HG02610 (cell line): ENCODE measurements around the gene SPRED2.

ENCODE experiments used
- ATAC-seq: cut with Tn5 transposase; IDR thresholded peaks from one replicate; pipeline ENCODE4 v1.9.1; 2021; ENCODE audit warnings: mild to moderate bottlenecking, moderate library complexity; ENCODE audit not compliant: unreplicated experiment

The SPRED2 gene

DNA sequence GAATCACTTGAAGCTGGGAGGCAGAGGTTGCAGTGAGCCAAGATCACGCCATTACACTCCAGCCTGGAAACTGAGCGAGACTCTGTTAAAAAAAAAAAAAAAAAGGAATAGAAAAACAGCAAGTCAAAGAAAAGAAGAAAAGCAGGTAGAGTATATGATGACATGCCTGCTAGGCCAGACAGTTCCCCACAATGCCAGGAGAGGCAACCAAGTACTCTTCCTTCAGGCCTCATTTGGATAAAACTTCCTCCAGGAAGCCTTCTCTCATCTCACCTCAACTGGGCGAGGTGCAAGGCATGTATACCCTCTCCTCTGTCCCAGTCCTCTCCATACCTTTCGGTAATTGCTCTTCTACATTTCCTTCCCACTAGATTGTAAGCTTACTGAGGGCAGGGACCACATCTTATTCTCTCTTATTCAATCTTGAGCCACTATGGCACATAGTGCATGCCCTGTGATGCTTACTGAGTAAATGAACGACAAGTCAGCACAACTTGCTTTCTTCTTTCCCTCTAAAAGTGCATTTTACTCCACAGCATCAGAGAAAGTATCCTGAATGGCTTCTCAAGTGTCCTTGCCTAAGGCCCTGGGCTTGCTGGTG lies 10.1 kb upstream of the SPRED2 start:
- no peak for ATAC-seq

DNA sequence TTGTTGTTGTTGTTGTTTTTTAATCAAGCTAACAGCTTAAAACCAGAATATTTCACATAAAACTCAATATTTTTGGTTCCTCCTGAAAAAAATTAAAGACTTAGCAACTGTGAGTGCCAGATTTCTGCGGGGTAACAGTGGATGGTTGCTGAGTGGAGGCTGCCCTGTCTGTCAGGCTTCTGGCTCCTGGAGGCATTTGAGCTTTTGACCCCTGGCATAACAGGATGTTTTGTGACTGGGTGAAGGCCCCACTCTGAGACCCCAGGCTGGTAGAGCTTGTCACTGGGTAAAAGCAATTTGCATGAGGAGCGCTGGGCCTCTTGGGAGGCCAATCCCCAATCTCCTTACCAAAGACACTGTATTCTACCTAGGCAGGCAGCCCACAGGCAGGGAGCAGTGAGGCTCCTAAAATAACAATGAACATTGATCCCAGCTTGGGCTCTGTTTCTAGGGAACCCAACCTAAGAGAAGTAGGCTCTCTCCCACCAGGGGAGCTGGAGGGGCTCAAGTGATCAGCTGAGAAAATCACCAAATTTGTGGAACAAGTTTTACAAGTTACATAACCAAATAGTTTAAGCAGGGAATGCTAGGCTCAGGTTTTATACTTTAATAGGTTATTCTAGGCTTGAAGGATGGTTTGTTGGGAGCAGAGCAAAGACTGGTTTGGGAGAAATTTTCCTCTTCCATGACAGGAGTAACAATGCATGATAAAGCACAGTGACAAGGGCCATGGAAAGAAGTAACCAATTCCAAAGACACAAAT lies 5.9 kb upstream of the SPRED2 start:
- ATAC-seq: no peak

DNA sequence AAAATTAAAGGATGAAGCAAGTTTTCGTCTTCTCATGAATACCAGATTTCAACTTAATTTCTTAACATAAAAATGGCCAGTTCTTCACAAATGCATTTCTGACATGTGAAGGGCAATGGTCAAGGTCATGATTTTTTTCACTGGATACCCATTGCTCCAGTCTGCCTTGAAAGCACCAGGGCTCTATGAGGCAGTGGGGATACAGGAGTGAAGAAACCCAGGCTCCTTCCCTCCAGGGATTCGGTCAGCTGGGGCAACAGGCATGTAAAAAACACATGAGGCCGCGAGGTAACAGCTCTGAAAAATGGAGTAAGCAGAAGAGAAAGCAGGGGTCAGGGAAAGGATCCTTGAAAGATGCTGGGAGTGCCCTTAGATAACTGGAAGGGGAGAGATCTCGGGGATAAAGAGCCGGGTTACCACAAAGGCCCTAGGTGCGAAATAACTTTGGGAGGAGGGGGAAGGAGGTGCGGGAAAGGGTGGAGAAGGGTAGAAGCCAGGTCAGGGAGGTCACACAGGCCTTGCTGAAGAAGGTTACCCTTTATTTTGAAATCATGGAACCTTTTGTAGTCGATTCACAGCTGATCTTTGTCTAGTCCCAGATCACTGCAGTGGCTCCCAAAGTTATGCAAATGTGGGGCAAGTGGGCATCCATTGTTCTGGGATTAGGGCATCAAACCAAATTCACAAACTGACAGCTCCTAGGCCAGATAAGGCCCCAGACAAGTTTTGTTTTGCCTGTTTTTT lies 5.2 kb upstream of the SPRED2 start:
- no peak for ATAC-seq

DNA sequence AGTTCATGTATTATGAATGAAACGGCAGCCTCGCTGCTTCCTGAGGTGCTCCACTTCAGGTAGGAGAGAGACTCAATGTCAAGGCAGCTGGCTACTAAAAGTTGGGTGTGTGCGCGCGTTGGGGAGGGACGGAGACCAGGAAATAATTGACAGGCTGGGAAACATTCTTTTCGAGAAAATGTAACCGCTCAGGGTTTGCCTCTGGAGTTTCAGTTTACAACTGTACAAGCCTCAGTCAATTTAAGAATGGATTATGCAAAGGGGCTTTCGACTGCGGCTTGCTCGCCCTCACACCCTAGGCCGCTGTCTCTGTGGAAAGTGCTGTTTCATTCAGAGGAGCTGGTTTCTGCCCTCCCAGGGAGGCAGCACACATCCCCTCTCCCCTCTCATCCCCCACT lies 4.4 kb upstream of the SPRED2 start:
- peak; percentile 81 for ATAC-seq

DNA sequence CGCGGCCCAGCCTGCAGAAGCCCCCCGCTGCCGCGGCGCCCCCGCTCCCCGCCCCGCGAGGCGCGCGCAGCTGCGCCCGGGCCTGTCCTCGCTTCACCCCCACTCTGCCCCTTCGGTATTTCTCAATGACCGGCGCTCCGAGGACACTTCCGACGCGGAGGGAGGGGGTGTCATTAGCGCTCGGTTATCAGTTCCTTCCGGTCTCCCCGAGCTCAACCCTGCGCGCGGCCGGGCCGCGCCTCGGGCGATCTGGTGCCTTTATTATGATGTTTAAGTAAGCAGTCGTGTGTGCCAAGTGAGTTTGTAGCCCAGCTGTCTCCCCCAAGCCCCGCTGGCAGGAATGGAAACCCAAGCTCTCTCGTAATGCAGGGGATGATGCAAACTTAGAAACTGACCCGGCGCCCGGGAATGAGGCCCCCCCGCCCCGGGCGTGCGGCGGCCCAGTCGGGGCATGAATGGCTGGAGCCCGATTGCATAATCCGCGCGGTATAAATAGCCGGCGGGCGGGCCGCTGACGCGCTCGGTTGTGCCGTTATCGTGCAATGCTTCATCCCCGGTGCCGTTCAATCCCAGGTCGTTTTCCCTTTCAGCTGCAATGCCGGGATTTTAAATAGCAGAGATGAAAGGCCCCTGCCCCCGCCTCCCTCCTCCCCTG lies 3.9 kb upstream of the SPRED2 start:
- ATAC-seq: peak; percentile 23

DNA sequence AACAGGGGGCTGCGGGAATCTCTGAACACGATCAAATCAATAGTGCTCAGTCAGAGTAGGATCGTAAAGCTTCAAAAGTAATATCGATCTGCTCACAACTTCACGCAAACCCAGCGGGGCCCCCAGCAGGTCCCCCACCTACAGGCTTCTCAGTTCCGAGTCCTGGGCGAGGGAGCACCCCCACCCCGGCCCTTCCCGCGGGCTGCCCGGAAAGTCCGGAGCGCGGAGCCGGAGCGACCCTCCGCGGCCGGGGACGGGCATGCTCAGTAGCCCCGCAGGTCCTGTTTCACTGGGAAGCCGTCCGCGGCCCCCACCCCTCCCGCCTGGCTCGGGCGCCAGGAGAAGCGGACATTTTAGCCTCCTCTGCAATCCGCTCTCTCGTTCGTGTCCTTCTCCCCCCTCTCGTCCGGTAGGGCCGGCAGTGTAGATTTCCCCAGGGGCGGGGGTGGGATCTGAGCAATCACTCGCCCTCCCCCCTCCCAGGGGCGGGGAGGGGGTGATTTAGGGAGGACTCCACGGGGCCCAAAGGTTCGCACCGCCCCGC lies 3.3 kb upstream of the SPRED2 start:
- peak; percentile 20 for ATAC-seq

DNA sequence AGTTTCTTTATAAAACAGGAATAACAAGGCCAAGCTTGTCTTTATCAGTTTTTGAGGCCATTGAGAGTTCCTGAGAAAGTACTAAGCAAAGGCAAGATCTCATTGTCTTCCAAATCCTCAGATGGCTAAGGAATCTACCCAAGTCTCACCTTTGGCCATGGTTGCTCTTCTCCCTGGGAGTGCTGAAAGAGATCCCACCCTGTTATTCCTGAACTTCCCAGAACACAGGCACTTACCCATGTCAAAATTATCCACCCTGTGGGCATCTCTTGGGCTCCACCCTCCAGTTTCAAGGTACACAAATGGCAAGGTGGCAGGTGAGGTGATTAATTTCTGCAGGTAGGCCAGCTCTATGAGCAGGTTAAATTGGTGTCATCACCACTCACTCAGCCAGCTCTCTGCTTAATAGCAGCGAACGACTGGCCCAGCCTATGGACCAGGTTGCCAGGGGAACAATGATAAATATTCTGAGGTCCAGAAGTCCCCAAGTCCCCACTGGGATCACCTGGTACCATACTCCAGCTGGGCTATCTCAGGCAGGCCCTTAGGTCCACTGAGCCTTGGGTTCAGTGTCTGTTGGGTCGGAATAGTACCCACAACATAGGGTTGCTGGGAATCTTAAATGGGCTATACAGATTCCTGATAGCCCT lies 2.3 kb upstream of the SPRED2 start:
- ATAC-seq: no peak

DNA sequence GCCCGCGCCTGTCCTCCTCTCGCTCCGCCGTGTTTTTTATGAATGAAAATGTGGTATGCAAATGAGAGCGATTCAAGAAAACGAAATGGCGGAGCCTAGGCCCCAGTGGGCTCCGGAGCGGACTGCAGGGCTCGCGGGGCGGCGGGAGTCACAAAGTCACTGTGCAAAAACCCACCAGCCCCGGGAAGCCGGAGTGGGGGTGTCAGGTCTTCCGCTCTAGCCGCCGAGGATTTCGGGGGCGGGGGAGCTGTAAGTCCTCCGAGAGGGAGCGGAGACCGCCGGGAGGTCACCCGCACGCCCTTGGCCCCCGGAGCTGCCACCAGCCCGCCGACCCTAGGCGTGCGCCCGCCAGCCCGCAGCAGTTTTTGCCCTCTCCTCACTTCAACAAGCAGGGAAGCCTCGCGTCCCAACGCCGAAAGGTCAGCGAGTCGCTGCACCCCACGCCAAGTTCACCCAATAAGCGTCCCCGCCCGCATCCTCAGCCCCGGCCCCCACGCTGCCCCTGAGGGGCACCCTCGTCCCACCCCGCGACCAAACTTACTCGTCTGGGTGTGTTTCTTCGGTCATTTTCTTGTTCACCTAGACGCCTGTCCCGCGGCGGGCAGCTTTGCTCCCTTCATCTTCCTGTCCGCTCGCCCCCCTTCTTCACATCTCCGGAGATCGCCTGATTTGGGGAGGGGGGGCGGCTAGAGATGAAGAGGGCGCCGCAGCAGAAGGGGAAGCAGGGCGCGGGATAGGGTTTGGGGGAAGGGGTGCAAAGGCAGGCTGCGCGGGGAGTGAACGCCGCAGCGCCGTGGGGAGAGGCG lies 775 bp downstream of the SPRED2 start:
- ATAC-seq: peak; percentile 35

DNA sequence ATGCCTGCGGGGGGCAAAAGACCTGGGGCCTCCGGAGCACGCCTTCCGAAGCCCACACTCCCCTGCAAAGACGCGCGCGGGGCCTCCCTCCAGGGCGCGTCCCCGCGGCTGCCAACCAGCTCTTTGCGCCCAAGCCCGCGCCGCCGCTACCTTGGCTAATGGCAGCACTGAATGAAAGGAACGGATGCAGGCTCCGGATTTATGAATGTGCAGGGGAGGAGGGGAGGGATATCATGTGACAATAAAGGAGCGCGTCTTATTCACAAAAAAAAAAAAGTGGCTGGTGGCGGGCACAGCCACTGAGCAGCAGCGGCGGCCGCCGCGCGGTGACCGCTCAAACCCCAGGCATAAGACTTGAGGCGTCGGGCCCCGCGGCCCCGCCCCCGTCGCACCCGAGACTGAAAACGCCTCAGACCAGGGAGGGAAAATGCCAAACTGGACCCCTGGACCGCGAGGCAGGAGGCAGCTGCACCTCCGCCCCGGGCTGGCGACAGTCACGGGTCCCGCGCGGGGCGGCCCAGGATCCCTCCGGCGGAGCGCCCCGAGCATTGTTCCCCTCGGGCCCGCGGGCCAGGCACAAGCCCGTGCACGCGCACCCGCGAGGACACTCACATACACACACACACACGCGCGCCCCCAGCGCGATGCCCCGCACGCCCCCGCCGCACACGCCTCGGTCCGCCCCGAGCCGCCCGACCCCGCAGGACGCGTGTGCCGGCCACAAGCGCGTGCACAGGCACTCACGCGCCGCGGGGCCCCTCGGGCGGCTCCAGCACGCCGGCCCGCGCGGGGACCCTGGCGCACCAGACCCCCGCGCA lies 1.6 kb downstream of the SPRED2 start:
- ATAC-seq: peak; percentile 30

DNA sequence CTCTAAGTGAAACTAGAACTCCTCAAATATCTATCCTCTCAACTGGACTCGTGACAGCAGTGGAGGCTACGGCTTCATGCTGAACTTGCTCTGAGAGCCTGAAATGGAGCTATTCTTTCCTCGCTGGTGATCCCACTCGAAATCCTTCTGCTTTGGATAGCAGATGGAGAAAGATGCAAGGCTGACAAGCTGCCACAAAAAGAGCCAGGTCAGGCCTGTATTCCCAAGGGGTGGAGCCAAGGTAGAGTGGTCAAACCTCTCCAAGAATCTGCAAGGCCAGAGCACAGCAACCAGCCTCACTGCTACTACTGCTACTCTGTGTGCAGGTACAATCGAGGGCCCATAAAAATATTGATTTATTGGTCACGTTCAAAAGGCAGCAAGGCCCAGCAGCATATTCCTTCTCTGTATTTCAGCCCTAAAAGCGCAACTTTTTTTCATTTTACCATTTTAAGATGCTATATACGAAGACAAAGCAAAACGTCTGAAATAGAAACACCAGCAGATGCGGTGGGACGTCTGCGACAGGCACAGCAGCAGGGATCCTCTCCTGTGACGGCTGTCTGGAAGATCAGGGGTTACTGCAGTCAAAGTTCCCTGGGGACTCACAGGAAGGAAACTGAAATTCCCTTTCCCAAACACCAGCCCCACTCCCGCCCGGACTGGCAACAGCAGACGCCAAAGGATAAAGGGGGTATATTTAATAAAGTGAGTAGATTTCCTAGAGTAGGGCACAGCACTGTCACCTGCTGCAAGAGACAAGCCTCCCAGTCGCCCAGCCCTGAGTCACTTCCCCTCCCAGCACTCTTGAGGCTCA lies 2.4 kb downstream of the SPRED2 start:
- ATAC-seq: peak; percentile 18

DNA sequence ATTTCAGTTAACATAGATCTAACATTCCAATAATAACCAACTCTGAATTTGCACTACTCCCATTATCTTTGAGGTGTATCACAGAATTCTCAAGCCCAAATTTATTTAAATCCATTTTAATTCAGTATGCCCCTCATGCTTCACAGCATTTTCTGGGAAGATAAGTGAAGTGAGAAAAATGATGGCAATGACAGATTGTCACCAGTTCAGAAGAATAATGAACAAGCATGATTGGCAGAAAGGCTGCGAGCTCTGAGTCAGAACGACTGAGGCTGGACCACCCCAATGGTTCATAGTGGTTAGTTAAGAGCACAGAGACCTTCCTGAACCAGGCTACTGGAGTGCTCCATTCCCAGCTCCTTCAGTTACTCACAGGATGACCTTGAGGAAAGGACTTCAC lies 4.9 kb downstream of the SPRED2 start:
- no peak for ATAC-seq

DNA sequence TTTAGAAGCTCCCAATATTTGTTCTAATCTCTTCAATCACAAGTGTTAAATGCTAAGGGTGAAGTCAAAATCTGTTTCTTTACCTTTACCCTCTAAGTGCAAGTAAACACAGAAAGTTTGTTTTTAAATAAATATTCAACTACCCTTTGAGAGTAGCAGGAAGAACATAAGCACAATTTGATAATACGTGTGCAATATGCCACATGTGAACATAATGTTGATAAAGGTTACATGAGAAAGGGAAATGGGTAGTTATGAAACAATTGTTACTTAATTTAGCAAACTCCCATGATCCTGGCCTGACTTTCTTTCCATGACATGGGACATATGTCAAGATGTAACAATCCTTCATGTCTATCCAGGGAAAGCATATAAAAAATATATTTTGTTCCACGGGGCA lies 7.1 kb downstream of the SPRED2 start:
- no peak for ATAC-seq

DNA sequence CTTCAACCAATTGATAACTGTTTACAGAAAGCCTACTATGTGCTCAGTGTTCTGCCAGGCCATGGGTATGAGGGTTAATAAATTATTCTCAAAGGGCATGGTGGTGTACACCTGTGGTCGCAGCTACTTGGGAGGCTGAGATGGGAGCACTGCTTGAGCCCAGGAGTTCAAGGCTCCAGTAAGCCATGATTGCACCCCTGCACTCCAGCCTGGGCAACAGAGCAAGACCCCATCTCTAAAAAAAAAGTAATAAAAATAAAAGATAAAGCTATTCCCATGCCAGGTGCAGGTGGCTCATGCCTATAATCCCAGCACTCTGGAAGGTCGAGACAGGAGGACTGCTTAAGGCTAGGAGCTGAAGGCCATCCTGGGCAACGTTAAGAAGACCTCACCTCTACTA lies 8.0 kb downstream of the SPRED2 start:
- no peak for ATAC-seq

DNA sequence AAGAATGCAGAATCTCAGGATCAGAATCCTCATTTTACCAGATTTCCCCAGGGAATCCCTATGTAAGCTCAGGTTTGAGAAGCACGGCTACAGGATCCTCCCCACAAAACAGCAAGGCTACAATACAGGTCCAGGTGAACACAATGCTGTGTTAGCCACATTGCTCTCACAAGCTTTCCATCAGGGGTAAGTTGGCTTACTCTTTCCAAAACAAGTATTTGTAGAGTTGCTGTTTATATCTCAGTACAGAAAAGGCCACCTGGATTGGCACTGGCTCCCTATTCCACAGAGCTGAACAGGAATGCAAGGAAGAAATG lies 11.0 kb downstream of the SPRED2 start:
- no peak for ATAC-seq

DNA sequence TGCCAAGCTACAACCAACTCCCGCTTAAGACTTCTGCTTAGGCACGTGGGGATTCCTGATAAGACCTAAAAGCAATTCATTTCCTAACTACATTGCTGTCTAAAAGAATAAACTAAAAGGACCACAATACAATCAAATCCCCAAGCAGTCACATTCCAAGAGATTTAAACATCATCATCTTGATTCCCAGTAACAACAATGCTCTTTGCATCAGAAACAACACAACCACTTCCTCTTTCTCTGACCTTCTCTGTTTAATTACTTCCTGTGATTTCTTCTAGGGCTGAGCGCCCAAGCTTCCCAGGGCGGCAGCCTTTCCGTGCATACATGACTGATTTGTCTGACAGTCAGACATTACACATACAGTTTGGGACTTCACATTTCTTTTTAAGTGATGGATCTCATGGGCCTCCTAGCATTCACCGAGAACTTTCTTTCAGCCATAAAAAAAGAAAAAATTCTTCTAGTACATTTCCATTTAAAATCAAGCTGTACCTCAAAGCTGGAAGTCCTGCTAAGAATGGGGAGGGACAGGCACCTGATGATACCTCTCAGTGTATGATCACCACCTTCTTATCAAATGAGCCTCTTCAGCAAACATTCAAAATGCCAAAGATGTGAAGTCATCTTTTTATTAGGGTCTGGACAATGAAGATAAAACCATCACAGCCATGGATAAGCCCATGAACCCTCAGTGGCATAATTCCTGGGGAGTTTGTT lies 11.5 kb downstream of the SPRED2 start:
- peak; percentile 70 for ATAC-seq

DNA sequence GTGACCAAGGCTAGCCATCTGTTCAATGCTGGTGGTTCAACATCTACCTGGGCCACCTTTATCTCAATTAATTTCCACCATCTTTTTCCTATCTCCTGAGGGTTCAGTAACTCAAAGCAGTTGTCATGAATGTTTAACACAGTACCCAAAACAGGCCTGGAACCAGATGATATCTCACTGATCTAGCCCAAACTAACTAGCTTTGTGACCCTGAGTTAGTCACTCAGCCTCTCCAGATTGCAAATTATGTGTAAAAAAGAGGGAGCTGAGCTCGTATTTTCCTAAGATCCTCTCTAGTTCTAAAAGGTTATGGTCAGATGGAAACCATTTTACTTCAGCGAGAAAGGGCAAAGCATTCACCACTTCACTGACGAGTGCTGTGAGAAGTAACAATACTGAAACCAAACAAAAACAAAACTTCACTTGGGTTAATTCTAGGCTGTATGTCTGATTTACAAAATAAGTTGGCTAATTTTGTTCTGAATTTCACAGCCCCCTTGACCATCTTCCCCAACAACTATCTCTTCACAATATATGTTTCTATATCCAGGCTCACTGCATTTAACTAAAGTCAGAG lies 14.8 kb downstream of the SPRED2 start:
- peak; percentile 60 for ATAC-seq

DNA sequence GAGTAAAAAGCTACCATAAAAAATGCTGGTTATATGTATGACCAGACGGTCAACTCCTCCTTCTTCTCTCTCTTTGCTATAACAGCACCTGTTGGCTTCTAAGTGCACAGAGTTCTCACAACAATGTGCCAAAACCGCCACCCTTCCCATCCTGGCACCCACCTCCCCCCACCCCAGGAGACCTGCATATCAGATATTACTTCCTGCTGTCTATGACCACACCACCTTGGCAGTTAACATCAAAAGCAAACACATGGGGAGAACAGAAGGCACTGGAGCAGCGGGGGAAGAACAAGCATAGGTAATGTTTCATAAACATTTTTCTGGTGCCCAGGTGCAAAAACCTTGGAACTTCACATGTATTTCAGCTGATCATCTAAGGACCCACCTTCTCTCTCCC lies 15.5 kb downstream of the SPRED2 start:
- peak; percentile 37 for ATAC-seq
